Suprapubic skin (tissue), 4 donors: ENCODE data around the gene CYP2C8. TPM values are rescaled to one million over a fixed set of nuclear protein-coding genes. Genes with fewer than 3 reads are reported as not detected.
"Not testable (repeated sequence)": the region's sequence is repeated elsewhere in the genome, so short reads cannot be mapped to it uniquely, and the experiment has no call there.

Experiments used
- DNase-seq, 2 donors: peaks; one replicate each; pipeline ENCODE4 v3.0.0-alpha.2; 2019; ENCODE audit warnings: low spot score in 2 of 2
- H3K27ac ChIP-seq: fragments of 200-600 bp; sonication (generic); one replicate; pipeline ENCODE4 v1.5.1; 2019
- H3K27me3 ChIP-seq: fragments of 200-600 bp; sonication (generic); one replicate; pipeline ENCODE4 v1.5.1; 2019
- H3K36me3 ChIP-seq: fragments of 200-600 bp; sonication (generic); one replicate; pipeline ENCODE4 v1.5.1; 2019
- H3K4me1 ChIP-seq: fragments of 200-600 bp; sonication (generic); one replicate; pipeline ENCODE4 v1.5.1; 2019
- H3K4me3 ChIP-seq: fragments of 200-600 bp; sonication (generic); one replicate; pipeline ENCODE4 v1.5.1; 2019; ENCODE audit warnings: mild to moderate bottlenecking
- H3K9me3 ChIP-seq: fragments of 200-600 bp; sonication (generic); one replicate; pipeline ENCODE4 v1.5.1; 2019
- EP300 ChIP-seq: sonication (generic); formaldehyde crosslinking; IDR thresholded peaks from one replicate; pipeline ENCODE4 v1.6.1; 2017; ENCODE audit warnings: antibody characterized with exemption
- POLR2A ChIP-seq, 2 donors: fragments of 450-650 bp; IDR thresholded peaks; one replicate each; pipeline ENCODE4 v1.6.1; 2017; ENCODE audit warnings: antibody characterized with exemption in 2 of 2, mild to moderate bottlenecking in 2 of 2, moderate library complexity in 2 of 2
- POLR2AphosphoS5 ChIP-seq, 3 donors: sonication (generic); formaldehyde crosslinking; IDR thresholded peaks; one replicate each; pipeline ENCODE4 v1.6.1; 2017; ENCODE audit warnings: antibody characterized with exemption in 3 of 3
- WGBS: methylation state at CpG from one replicate; pipeline ENCODE4 v1.1.5; 2018; 5-methylcytosine and 5-hydroxymethylcytosine counted together
- total RNA-seq, 4 donors: library from RNA; depleted of rRNA; stranded (reverse); fragments of >200 nt; gene quantifications; one replicate each; pipeline ENCODE4 v1.1.0, GENCODE V29; 2016
- TF ChIP-seq, protein P1 (sequence below), 2 donors: fragments of 200-600 bp in 1 of 2; fragments of 450-650 bp in 1 of 2; sonication (generic) in 1 of 2; IDR thresholded peaks; one replicate each; pipeline ENCODE4 v1.5.1; 2016 to 2019; ENCODE audit warnings: antibody characterized with exemption in 2 of 2, mild to moderate bottlenecking in 1 of 2, moderate library complexity in 1 of 2

The CYP2C8 gene
- total RNA-seq, 4 donors from 2014 or later, result 1.3 TPM; not detected in 3

GRCh38 chr10:95071107-95071660 is 1.9 kb upstream of the CYP2C8 start:
- H3K4me3 ChIP-seq, result no peak overlapping the region
- WGBS, result 67% methylated on average over 3 of the region's 3 CpGs
- H3K27me3 ChIP-seq, result no peaks in the 10 kb centered on the region
- TF ChIP-seq, protein P1, sequence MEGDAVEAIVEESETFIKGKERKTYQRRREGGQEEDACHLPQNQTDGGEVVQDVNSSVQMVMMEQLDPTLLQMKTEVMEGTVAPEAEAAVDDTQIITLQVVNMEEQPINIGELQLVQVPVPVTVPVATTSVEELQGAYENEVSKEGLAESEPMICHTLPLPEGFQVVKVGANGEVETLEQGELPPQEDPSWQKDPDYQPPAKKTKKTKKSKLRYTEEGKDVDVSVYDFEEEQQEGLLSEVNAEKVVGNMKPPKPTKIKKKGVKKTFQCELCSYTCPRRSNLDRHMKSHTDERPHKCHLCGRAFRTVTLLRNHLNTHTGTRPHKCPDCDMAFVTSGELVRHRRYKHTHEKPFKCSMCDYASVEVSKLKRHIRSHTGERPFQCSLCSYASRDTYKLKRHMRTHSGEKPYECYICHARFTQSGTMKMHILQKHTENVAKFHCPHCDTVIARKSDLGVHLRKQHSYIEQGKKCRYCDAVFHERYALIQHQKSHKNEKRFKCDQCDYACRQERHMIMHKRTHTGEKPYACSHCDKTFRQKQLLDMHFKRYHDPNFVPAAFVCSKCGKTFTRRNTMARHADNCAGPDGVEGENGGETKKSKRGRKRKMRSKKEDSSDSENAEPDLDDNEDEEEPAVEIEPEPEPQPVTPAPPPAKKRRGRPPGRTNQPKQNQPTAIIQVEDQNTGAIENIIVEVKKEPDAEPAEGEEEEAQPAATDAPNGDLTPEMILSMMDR (IDR thresholded peaks at IDR 0.05), result no peak
- TF ChIP-seq EP300, result no peak
- no peak for TF ChIP-seq POLR2A (IDR thresholded peaks at IDR 0.05)
- TF ChIP-seq POLR2AphosphoS5 (IDR thresholded peaks at IDR 0.05), result no peak
- H3K4me1 ChIP-seq, result no peaks in the 10 kb centered on the region
- no peaks in the 10 kb centered on the region for H3K36me3 ChIP-seq
- H3K9me3 ChIP-seq, result no peaks in the 10 kb centered on the region
- no peak overlapping the region for H3K27ac ChIP-seq
- DNase-seq, result no peak

DNA sequence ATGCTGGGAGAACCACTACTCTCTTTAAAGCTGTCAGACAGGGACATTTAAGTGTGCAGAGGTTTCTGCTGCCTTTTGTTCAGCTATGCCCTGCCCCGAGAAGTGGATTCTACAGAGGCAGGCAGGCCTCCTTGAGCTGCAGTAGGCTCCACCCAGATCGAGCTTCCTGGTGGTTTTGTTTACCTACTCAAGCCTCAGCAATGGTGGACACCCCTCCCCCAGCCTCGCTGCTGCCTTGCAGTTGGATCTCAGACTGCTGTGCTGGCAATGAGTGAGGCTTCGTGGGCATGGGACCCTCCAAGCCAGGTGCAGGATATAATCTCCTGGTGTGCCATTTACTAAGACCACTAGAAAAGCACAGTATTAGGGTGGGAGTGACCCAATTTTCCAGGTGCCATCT is 5.2 kb downstream of the CYP2C8 start:
- 95% methylated on average over 4 of the region's 4 CpGs for WGBS
- H3K4me3 ChIP-seq, H3K27me3 ChIP-seq, H3K9me3 ChIP-seq, H3K27ac ChIP-seq, H3K4me1 ChIP-seq, DNase-seq, H3K36me3 ChIP-seq: not testable (repeated sequence)

- Histone ChIP-seq H3K36me3 (no peaks in the 10 kb centered on the region), H3K4me3 (no peak overlapping the region), H3K9me3 (no peaks in the 10 kb centered on the region), H3K4me1 (no peaks in the 10 kb centered on the region), H3K27ac (no peak overlapping the region), H3K27me3 (no peaks in the 10 kb centered on the region)
- DNase-seq, result no peak
- 84% methylated on average over 3 of the region's 3 CpGs for WGBS
- TF ChIP-seq POLR2A (IDR thresholded peaks at IDR 0.05), result no peak
- no peak for TF ChIP-seq POLR2AphosphoS5 (IDR thresholded peaks at IDR 0.05)
- TF ChIP-seq, protein P1 (IDR thresholded peaks at IDR 0.05), result no peak
- no peak for TF ChIP-seq EP300
Measured at GRCh38 chr10:95056744-95057363, 12.4 kb downstream of the CYP2C8 start.

- H3K9me3 ChIP-seq, result no peaks in the 10 kb centered on the region
- no peaks in the 10 kb centered on the region for H3K27me3 ChIP-seq
- TF ChIP-seq POLR2A (IDR thresholded peaks at IDR 0.05), result no peak
- TF ChIP-seq EP300, result no peak
- H3K36me3 ChIP-seq, result no peaks in the 10 kb centered on the region
- no peak for DNase-seq
- H3K4me1 ChIP-seq, result no peaks in the 10 kb centered on the region
- 84% methylated on average over 2 of the region's 2 CpGs for WGBS
- no peak overlapping the region for H3K27ac ChIP-seq
- H3K4me3 ChIP-seq, result no peak overlapping the region
Measured at GRCh38 chr10:95049919-95050318, 19.4 kb downstream of the CYP2C8 start.

- no peaks in the 10 kb centered on the region for H3K9me3 ChIP-seq
- 88% methylated on average over 2 of the region's 2 CpGs for WGBS
- no peak overlapping the region for H3K27ac ChIP-seq
- H3K4me1 ChIP-seq, result no peaks in the 10 kb centered on the region
- H3K4me3 ChIP-seq, result no peak overlapping the region
- H3K36me3 ChIP-seq, result no peaks in the 10 kb centered on the region
- no peak for DNase-seq
- TF ChIP-seq EP300, result no peak
- no peak for TF ChIP-seq POLR2A (IDR thresholded peaks at IDR 0.05)
- no peak for TF ChIP-seq POLR2AphosphoS5 (IDR thresholded peaks at IDR 0.05)
- TF ChIP-seq, protein P1 (IDR thresholded peaks at IDR 0.05), result no peak
- no peaks in the 10 kb centered on the region for H3K27me3 ChIP-seq
Measured at GRCh38 chr10:95048206-95048605, 21.1 kb downstream of the CYP2C8 start.

DNA sequence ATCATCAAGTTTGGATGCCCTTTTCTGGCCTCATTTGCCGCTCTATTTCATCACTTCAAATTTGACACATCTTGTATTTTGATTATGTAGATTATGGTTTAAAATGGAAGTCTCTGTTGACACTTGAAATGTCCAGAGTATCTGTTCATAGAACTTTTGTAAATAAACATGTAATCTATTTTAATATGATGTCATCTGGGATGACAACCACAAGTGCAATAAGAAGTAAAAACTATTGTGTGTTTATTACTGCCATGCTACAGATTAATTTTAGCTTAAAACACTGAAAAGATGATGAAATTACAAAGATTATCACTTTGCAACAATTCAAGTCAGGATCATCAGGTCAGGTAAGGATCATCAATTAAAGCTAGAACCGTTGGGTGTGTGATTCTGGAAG is 30.0 kb downstream of the CYP2C8 start:
- TF ChIP-seq EP300, result no peak
- TF ChIP-seq POLR2A (IDR thresholded peaks at IDR 0.05), result no peak
- TF ChIP-seq, protein P1 (IDR thresholded peaks at IDR 0.05), result no peak
- no peak for TF ChIP-seq POLR2AphosphoS5 (IDR thresholded peaks at IDR 0.05)
- DNase-seq, result no peak
- Histone ChIP-seq H3K4me1 (no peaks in the 10 kb centered on the region), H3K27me3 (no peaks in the 10 kb centered on the region), H3K9me3 (no peaks in the 10 kb centered on the region), H3K4me3 (no peak overlapping the region), H3K36me3 (no peaks in the 10 kb centered on the region), H3K27ac (no peak overlapping the region)
- 86% methylated on average over 2 of the region's 2 CpGs for WGBS
